ENCODE results near the gene ACSL6. TPM values are rescaled to one million over a fixed set of nuclear protein-coding genes. Genes with fewer than 3 reads are reported as not detected.
"Not testable (repeated sequence)": the region's sequence is repeated elsewhere in the genome, so short reads cannot be mapped to it uniquely, and the experiment has no call there.

ACSL6 gene
- total RNA-seq, 1 donor from 2014 or later: 0.19 TPM

DNA sequence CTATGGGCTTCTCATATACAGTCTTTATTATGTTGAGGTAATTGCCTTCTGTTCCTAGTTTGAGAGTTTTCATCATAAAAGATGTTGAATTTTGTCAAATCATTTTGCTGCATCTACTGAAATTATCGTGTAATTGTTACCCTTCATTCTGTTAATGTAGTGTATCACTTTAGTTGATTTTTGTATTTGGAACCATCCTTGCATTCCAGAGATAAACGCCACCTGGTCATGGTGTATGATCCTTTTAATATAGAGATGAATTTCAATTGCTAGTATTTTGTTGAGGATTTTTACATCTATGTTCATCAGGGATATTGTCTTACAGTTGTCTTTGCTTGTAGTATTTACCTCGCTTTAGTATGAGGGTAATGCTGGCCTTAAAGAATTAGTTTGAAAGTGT, 85.3 kb downstream of the ACSL6 start:
- Mint-ChIP-seq H3K27ac (no peak overlapping the region), H3K36me3 (ENCODE audit: insufficient read depth) (no peaks in the 10 kb centered on the region), H3K4me3 (ENCODE audit: low read depth) (no peak overlapping the region), H3K4me1 (ENCODE audit: low read depth) (no peaks in the 10 kb centered on the region), H3K27me3 (no peaks in the 10 kb centered on the region), H3K9me3 (ENCODE audit: low read depth) (peaks cover 26% of the 10 kb centered on the region)
- TF ChIP-seq, protein P1, sequence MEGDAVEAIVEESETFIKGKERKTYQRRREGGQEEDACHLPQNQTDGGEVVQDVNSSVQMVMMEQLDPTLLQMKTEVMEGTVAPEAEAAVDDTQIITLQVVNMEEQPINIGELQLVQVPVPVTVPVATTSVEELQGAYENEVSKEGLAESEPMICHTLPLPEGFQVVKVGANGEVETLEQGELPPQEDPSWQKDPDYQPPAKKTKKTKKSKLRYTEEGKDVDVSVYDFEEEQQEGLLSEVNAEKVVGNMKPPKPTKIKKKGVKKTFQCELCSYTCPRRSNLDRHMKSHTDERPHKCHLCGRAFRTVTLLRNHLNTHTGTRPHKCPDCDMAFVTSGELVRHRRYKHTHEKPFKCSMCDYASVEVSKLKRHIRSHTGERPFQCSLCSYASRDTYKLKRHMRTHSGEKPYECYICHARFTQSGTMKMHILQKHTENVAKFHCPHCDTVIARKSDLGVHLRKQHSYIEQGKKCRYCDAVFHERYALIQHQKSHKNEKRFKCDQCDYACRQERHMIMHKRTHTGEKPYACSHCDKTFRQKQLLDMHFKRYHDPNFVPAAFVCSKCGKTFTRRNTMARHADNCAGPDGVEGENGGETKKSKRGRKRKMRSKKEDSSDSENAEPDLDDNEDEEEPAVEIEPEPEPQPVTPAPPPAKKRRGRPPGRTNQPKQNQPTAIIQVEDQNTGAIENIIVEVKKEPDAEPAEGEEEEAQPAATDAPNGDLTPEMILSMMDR (IDR thresholded peaks at IDR 0.05; ENCODE audit: unreplicated experiment): no peak
- no peak for DNase-seq (ENCODE audit: low spot score, unreplicated experiment)

DNA sequence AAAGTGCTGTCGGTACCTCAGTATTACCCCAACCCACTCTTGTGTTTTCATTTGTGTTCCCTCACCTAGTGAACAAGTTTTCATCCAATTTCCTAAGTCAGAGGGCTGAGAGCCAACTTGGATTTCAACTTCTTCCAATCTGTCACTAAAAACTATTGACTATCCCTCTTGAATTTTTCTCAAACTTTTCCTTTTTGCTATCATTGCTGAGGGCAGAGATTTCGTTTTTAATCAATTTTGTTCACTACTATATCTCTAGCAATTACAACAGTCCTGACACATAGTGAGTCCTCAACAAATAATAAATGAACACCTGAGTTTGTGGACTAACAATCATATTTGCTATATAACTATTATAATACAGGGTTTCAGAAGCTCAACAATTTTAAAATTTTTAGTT, 95.0 kb downstream of the ACSL6 start:
- Mint-ChIP-seq H3K27me3 (peaks cover 15% of the 10 kb centered on the region), H3K36me3 (ENCODE audit: insufficient read depth) (no peaks in the 10 kb centered on the region), H3K9me3 (ENCODE audit: low read depth) (no peaks in the 10 kb centered on the region)

DNA sequence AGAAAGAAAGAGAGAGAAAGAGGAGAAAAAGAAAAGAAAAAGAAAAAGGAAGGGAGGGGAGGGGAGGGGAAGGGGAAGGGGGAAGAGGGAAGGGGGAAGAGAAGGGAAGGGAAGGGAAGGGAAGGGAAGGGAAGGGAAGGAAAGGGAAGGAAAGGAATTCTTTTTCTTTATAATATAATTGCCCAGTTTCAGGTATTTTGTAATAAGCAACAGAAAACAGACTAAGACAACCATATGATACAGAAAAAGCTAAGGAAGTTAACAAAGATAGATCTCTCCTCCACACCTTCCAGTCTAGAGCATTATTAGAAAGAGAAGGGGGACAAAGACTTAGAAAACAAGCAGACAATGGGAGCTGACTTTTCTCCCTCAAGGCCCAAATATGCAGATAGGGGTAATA, 97.0 kb downstream of the ACSL6 start:
- no peak overlapping the region for H3K27ac Mint-ChIP-seq
- TF ChIP-seq, protein P1 (IDR thresholded peaks at IDR 0.05; ENCODE audit: unreplicated experiment): no peak
- no peak overlapping the region for H3K4me3 Mint-ChIP-seq (ENCODE audit: low read depth)
- H3K4me1 Mint-ChIP-seq (ENCODE audit: low read depth): no peaks in the 10 kb centered on the region
- DNase-seq (ENCODE audit: low spot score, unreplicated experiment): no peak
- no peaks in the 10 kb centered on the region for H3K36me3 Mint-ChIP-seq (ENCODE audit: insufficient read depth)
- H3K27me3 Mint-ChIP-seq: peaks cover 15% of the 10 kb centered on the region
- H3K9me3 Mint-ChIP-seq (ENCODE audit: low read depth): no peaks in the 10 kb centered on the region

More for the DNA sequence above, 95.0 kb downstream of the ACSL6 start:
- TF ChIP-seq, protein P1 (IDR thresholded peaks at IDR 0.05; ENCODE audit: unreplicated experiment): no peak
- Mint-ChIP-seq H3K27ac (no peak overlapping the region), H3K4me1 (ENCODE audit: low read depth) (no peaks in the 10 kb centered on the region), H3K4me3 (ENCODE audit: low read depth) (no peak overlapping the region)
- DNase-seq (ENCODE audit: low spot score, unreplicated experiment): no peak

DNA sequence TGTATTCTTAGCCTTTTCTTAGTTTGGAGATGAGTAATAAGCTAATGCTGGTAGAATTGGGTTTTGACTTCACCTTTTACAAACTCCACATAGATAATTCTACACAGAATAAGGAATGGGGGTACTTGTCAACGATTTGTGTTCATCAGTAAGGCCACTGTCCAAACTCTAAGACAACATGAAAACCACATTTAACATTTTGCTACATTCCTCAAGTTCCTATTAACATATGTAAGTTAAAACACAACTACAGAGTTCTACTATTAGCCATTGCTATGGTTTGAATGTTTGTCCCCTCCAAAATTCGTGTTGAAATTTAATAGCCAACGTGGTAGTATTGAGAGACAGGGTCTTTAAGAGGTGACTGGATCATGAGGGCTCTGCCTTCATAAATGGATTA, 97.9 kb downstream of the ACSL6 start:
- DNase-seq (ENCODE audit: low spot score, unreplicated experiment): no peak
- Mint-ChIP-seq H3K4me1 (ENCODE audit: low read depth) (no peaks in the 10 kb centered on the region), H3K4me3 (ENCODE audit: low read depth) (no peak overlapping the region), H3K27me3 (peaks cover 15% of the 10 kb centered on the region), H3K9me3 (ENCODE audit: low read depth) (peaks cover 1% of the 10 kb centered on the region), H3K36me3 (ENCODE audit: insufficient read depth) (no peaks in the 10 kb centered on the region), H3K27ac (no peak overlapping the region)
- TF ChIP-seq, protein P1 (IDR thresholded peaks at IDR 0.05; ENCODE audit: unreplicated experiment): no peak

DNA sequence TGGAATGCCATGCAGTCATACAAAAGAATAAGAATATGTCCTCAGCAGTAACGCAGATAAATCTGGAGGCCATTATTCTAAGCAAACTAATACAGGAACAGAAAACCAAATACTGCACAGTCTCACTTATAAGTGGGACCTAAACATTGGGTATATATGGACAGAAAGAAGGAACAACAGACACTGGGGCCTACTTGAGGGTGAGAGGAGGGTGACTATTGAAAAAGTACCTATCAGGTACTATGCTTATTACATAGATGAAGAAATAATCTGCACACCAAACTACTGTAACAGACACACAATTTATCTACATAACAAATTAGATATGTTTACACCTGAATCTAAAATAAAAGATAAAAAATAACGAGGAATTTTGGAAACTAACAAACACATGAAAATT, 104.8 kb downstream of the ACSL6 start:
- TF ChIP-seq, protein P1 (IDR thresholded peaks at IDR 0.05; ENCODE audit: unreplicated experiment): no peak
- H3K27me3 Mint-ChIP-seq: no peaks in the 10 kb centered on the region
- peaks cover 33% of the 10 kb centered on the region for H3K9me3 Mint-ChIP-seq (ENCODE audit: low read depth)
- no peak for DNase-seq (ENCODE audit: low spot score, unreplicated experiment)
- no peak overlapping the region for H3K27ac Mint-ChIP-seq
- no peaks in the 10 kb centered on the region for H3K36me3 Mint-ChIP-seq (ENCODE audit: insufficient read depth)
- H3K4me1 Mint-ChIP-seq (ENCODE audit: low read depth): no peaks in the 10 kb centered on the region
- no peak overlapping the region for H3K4me3 Mint-ChIP-seq (ENCODE audit: low read depth)

DNA sequence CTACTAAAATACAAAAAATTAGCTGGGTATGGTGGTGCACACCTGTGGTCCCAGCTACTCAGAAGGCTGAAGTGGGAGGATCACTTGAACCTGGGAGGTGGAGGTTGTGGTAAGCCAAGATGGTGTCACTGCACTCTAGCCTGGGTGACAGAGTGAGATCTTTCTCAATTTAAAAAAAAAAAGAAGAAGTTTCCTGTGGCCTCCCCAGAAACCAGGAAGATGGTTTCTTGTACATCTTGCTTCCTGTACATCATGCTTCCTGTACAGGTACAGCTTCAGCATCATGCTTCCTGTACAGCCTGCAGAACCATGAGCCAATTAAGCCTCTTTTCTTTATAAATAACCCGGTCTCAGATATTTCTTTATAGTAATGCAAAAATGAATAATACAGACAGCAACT, 109.2 kb downstream of the ACSL6 start:
- peaks cover 28% of the 10 kb centered on the region for H3K9me3 Mint-ChIP-seq (ENCODE audit: low read depth)
- not testable (repeated sequence) for H3K4me1 Mint-ChIP-seq (ENCODE audit: low read depth); DNase-seq (ENCODE audit: low spot score, unreplicated experiment); H3K27ac Mint-ChIP-seq; H3K36me3 Mint-ChIP-seq (ENCODE audit: insufficient read depth); H3K4me3 Mint-ChIP-seq (ENCODE audit: low read depth); H3K27me3 Mint-ChIP-seq

Other genes starting within 250 kb of the ACSL6 start
- 28.8 and 28.9 TPM in 2 replicates for gene FNIP1, start 214.6 kb downstream of the ACSL6 start, total RNA-seq
- gene MEIKIN, start 66.0 kb downstream of the ACSL6 start, total RNA-seq: not detected in 2 replicates
- not detected in 2 replicates for gene IL3, start 49.0 kb upstream of the ACSL6 start, total RNA-seq
- gene CSF2, start 62.1 kb upstream of the ACSL6 start, total RNA-seq: not detected in 2 replicates
- 18.5 and 23.8 TPM in 2 replicates for gene P4HA2, start 216.2 kb upstream of the ACSL6 start, total RNA-seq
- gene PDLIM4, start 246.0 kb upstream of the ACSL6 start, total RNA-seq: 14.3 and 14.7 TPM in 2 replicates

Measured in progenitor cell of endocrine pancreas (in vitro differentiated cells).